Fibroblast of pulmonary artery (primary cell): Measurements from ENCODE around the gene TAS2R39.

Experiments used
- DNase-seq: peaks from one replicate; pipeline ENCODE4 v3.0.0-alpha.2; 2010; ENCODE audit warnings: low read depth
- H3K4me3 ChIP-seq: replicated peaks from 2 replicates; pipeline ENCODE4 v1.5.1; 2011; ENCODE audit warnings: low read depth, mild to moderate bottlenecking, control low read depth, low read length, moderate library complexity
- TF ChIP-seq, protein P1 (sequence below): IDR thresholded peaks from 2 replicates; pipeline ENCODE4 v1.5.1; 2011; ENCODE audit warnings: mild to moderate bottlenecking, control low read depth, low read length, inconsistent platforms; ENCODE audit errors: missing control alignments

TAS2R39 gene

GRCh38 chr7:143223784-143224183, 40.6 kb downstream of the TAS2R39 start:
- TF ChIP-seq, protein P1, sequence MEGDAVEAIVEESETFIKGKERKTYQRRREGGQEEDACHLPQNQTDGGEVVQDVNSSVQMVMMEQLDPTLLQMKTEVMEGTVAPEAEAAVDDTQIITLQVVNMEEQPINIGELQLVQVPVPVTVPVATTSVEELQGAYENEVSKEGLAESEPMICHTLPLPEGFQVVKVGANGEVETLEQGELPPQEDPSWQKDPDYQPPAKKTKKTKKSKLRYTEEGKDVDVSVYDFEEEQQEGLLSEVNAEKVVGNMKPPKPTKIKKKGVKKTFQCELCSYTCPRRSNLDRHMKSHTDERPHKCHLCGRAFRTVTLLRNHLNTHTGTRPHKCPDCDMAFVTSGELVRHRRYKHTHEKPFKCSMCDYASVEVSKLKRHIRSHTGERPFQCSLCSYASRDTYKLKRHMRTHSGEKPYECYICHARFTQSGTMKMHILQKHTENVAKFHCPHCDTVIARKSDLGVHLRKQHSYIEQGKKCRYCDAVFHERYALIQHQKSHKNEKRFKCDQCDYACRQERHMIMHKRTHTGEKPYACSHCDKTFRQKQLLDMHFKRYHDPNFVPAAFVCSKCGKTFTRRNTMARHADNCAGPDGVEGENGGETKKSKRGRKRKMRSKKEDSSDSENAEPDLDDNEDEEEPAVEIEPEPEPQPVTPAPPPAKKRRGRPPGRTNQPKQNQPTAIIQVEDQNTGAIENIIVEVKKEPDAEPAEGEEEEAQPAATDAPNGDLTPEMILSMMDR, result no peak
- no peak for DNase-seq

GRCh38 chr7:143225047-143225446, 41.8 kb downstream of the TAS2R39 start:
- TF ChIP-seq, protein P1, result no peak
- H3K4me3 ChIP-seq, result no peak overlapping the region
- DNase-seq, result no peak

More at GRCh38 chr7:143223784-143224183, 40.6 kb downstream of the TAS2R39 start:
- H3K4me3 ChIP-seq, result no peak overlapping the region

GRCh38 chr7:143227806-143228205, 44.6 kb downstream of the TAS2R39 start:
- TF ChIP-seq, protein P1, result no peak
- H3K4me3 ChIP-seq, result no peak overlapping the region
- DNase-seq, result no peak

DNA sequence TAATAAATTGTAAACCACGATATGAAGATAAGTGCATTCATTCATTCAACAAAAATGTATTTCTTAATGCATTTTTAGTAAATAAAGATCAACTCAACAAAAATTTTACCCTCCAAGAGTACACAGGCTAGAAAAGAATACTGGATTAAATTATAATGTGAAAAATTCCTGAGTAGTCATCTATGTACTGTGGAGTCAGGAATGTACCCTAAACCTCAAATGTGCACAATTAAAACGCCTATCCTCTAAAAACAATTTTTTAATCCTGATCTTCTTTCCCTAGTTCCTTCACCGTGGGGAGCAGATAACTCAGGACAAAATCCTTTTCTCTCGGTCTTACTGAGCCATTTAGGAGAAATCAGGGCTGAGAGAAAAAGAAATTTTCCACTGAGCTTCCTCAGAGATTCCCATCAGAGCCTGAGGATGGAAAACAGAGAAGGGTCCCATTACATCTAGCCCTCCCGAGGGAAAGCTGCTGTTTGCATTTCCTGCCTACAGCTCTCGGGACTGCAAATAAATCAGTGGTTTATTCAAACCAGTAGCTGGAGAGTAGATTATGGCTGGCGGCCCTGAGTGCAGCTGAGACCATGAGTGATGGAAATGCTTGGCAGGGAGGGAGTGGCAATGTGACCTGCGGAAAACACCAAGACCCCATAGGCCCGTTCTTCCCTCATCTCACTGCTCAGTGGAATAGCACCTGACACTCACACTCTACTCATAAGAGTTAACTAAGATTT, 46.0 kb downstream of the TAS2R39 start:
- no peak for DNase-seq
- no peak overlapping the region for H3K4me3 ChIP-seq
- TF ChIP-seq, protein P1, result no peak

DNA sequence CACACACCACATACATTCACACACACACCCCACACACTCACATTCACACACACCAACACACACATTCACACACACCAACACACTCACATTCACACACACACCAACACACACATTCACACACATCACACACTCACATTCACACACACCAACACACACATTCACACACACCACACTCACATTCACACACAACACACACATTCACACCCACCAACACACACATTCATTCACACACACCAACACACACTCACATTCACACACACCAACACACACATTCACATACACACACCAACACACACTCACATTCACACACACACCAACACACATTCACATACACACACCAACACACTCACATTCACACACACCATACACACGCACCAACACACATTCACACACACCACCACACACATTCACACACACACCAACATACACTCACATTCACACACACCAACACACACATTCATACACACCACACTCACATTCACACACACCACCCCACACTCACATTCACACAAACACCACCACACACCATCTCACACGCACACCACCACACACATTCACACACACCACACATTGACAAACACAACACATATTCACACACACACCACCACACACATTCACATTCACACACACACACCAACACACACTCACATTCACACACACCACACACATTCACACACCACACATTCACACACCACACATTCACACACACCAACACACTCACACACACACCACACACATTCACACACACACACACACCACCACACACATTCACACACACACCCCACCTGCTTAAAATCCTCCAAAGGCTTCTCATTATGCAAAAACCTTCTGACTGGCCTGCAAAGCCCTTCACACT, 47.6 kb downstream of the TAS2R39 start:
- TF ChIP-seq, protein P1, result no peak
- no peak for DNase-seq
- no peak overlapping the region for H3K4me3 ChIP-seq
